Left lung (tissue), 10 donors: ENCODE results near the gene PKD1. TPM values are rescaled to one million over a fixed set of nuclear protein-coding genes. Genes with fewer than 3 reads are reported as not detected.

ENCODE experiments used
- ATAC-seq: fragments of 200-7000 bp; cut with Tn5 transposase; one replicate; pipeline ENCODE4 v1.9.1; 2020; ENCODE audit warnings: moderate library complexity
- DNase-seq, 4 donors: peaks; one replicate each; pipeline ENCODE4 v3.0.0-alpha.2; 2013 to 2020
- H3K27ac ChIP-seq, 2 donors: fragments of 200-600 bp; sonication (generic) in 1 of 2; one replicate each; pipeline versions ENCODE4 v1.5.0 to v1.8.0; 2020 to 2021
- H3K27me3 ChIP-seq, 2 donors: fragments of 200-600 bp; sonication (generic) in 1 of 2; one replicate each; pipeline versions ENCODE4 v1.5.0 to v1.8.0; 2020 to 2021
- H3K36me3 ChIP-seq, 2 donors: fragments of 200-600 bp; sonication (generic) in 1 of 2; one replicate each; pipeline versions ENCODE4 v1.5.0 to v1.8.0; 2020 to 2021
- H3K4me1 ChIP-seq, 2 donors: fragments of 200-600 bp; one replicate each; pipeline ENCODE4 v1.8.0; 2021
- H3K4me3 ChIP-seq, 2 donors: fragments of 200-600 bp; sonication (generic) in 1 of 2; one replicate each; pipeline versions ENCODE4 v1.5.0 to v1.8.0; 2020 to 2021; ENCODE audit warnings: mild to moderate bottlenecking in 1 of 2
- H3K9me3 ChIP-seq, 2 donors: fragments of 200-600 bp; sonication (generic) in 1 of 2; one replicate each; pipeline versions ENCODE4 v1.5.0 to v1.8.0; 2020 to 2021
- intact Hi-C, 2 donors: fragments of 100-400 bp; cut with DNase I; formaldehyde crosslinking; loops; one replicate each; pipeline versions ENCODE4 v1.11.2 to v1.14.2; 2022
- polyA plus RNA-seq, 6 donors: library from polyadenylated mRNA; unstranded; fragments of 120-200 nt; gene quantifications; one replicate each; pipeline ENCODE4 v1.2.1, GENCODE V29; 2013; ENCODE audit not compliant: insufficient read length in 6 of 6
- total RNA-seq, 2 donors: library from RNA; stranded (reverse); fragmentation: NEBNext Ultra II Directional; extraction: Animal tissue kit (Norgen Biotek cat#: 25700); gene quantifications; one replicate each; pipeline ENCODE4 v1.2.1, GENCODE V29; 2021
- TF ChIP-seq, protein P1 (sequence below), 2 donors: fragments of 200-600 bp; sonication (generic) in 1 of 2; IDR thresholded peaks; one replicate each; pipeline versions ENCODE4 v1.5.0 to v1.8.0; 2021; ENCODE audit warnings: antibody characterized with exemption in 2 of 2
- donor health status: DM: no; HTN: yes; CAD: no.
- donor health status: DM: no; HTN: no; CAD: no.

Gene PKD1
- total and polyA plus RNA-seq, 8 donors = 63.2 to 165 (median 101) TPM

DNA sequence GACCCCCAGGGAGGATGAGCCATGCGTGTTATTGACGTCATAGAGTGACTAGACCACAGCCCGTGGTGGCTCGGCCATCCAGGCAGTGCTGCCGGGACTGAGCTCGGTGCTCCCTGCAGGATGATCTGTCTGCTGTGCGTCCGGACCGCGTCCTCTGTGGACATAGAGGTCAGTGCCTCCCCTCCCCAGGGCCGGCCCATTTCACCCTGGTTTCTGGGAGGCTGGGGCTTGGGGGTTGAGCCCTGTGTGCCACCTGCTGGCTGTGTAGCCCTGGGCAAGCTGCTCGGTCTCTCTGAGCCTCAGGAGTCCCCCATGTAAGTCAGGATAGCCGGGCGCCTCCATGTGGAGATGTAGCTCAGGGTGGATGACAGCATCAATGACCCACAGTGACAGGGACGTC is 79.6 kb downstream of the PKD1 start:
- no peak overlapping the region for H3K27ac ChIP-seq
- peak; percentile 51 for ATAC-seq
- H3K36me3 ChIP-seq = peaks cover 0 to 98% of the 10 kb centered on the region in 2 donors
- H3K9me3 ChIP-seq = no peaks in the 10 kb centered on the region
- TF ChIP-seq, protein P1, sequence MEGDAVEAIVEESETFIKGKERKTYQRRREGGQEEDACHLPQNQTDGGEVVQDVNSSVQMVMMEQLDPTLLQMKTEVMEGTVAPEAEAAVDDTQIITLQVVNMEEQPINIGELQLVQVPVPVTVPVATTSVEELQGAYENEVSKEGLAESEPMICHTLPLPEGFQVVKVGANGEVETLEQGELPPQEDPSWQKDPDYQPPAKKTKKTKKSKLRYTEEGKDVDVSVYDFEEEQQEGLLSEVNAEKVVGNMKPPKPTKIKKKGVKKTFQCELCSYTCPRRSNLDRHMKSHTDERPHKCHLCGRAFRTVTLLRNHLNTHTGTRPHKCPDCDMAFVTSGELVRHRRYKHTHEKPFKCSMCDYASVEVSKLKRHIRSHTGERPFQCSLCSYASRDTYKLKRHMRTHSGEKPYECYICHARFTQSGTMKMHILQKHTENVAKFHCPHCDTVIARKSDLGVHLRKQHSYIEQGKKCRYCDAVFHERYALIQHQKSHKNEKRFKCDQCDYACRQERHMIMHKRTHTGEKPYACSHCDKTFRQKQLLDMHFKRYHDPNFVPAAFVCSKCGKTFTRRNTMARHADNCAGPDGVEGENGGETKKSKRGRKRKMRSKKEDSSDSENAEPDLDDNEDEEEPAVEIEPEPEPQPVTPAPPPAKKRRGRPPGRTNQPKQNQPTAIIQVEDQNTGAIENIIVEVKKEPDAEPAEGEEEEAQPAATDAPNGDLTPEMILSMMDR (IDR thresholded peaks at IDR 0.05) = peak in 1 of 2 donors; percentile 34
- no peaks in the 10 kb centered on the region for H3K4me1 ChIP-seq
- no peaks in the 10 kb centered on the region for H3K27me3 ChIP-seq
- no peak overlapping the region for H3K4me3 ChIP-seq
- DNase-seq = no peak
- intact Hi-C loops = no loop called here

GRCh38 chr16:2054543-2055245 is 81.0 kb downstream of the PKD1 start:
- TF ChIP-seq, protein P1 (IDR thresholded peaks at IDR 0.05) = no peak
- no peaks in the 10 kb centered on the region for H3K9me3 ChIP-seq

GRCh38 chr16:2053897-2054296 is 81.8 kb downstream of the PKD1 start:
- DNase-seq (no peak), ATAC-seq (no peak)
- TF ChIP-seq, protein P1 (IDR thresholded peaks at IDR 0.05) = no peak
- H3K27ac ChIP-seq = no peak overlapping the region
- no peaks in the 10 kb centered on the region for H3K9me3 ChIP-seq
- H3K4me1 ChIP-seq = peaks cover 3 to 6% of the 10 kb centered on the region in 2 donors
- H3K4me3 ChIP-seq = no peak overlapping the region
- peaks cover 0 to 86% of the 10 kb centered on the region in 2 donors for H3K36me3 ChIP-seq
- H3K27me3 ChIP-seq = no peaks in the 10 kb centered on the region
- intact Hi-C loops = no loop called here

More at GRCh38 chr16:2054543-2055245, 81.0 kb downstream of the PKD1 start:
- peak; percentile 81 for ATAC-seq
- H3K36me3 ChIP-seq = peaks cover 0 to 94% of the 10 kb centered on the region in 2 donors
- no peaks in the 10 kb centered on the region for H3K4me1 ChIP-seq
- intact Hi-C loops = no loop called here
- DNase-seq = no peak
- H3K27ac ChIP-seq = no peak overlapping the region
- no peaks in the 10 kb centered on the region for H3K27me3 ChIP-seq
- no peak overlapping the region for H3K4me3 ChIP-seq

GRCh38 chr16:2053211-2053610 is 82.5 kb downstream of the PKD1 start:
- TF ChIP-seq, protein P1 (IDR thresholded peaks at IDR 0.05) = no peak
- Histone ChIP-seq H3K9me3 (no peaks in the 10 kb centered on the region), H3K4me3 (no peak overlapping the region), H3K4me1 (peaks cover 9 to 13% of the 10 kb centered on the region in 2 donors), H3K27ac (no peak overlapping the region), H3K27me3 (no peaks in the 10 kb centered on the region), H3K36me3 (peaks cover 0 to 80% of the 10 kb centered on the region in 2 donors)
- DNase-seq (no peak), ATAC-seq (no peak)
- intact Hi-C loops = no loop called here

DNA sequence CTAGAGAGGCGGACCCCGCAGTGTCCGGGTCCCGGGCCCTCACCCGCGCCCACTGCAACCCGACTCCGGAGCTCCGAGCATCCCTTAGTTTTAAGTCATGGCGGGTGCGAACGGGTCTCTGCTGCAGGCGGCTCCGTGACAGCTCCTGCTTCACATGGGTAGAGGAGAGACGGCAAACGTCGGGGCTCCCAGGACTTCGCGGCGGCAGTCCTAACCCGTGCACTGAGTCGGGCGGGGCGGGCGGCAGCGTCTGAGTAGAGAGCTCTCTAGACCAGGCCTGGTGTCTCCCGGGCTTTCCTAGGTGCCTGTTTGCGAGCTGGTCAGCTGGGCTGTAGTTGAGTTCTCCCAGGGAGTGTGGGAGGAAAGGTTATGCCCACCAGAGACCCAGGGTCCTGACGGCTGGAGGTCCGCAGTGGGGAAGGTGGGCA is 87.6 kb downstream of the PKD1 start:
- intact Hi-C loops = no loop called here
- TF ChIP-seq, protein P1 (IDR thresholded peaks at IDR 0.05) = no peak
- no peaks in the 10 kb centered on the region for H3K9me3 ChIP-seq
- H3K27me3 ChIP-seq = no peaks in the 10 kb centered on the region
- peaks cover 26 to 53% of the 10 kb centered on the region in 2 donors for H3K4me1 ChIP-seq
- ATAC-seq (peak; percentile 0), DNase-seq (no peak)
- H3K4me3 ChIP-seq = peak overlapping the region; percentile 94 to 95
- H3K36me3 ChIP-seq = peaks cover 0 to 31% of the 10 kb centered on the region in 2 donors
- H3K27ac ChIP-seq = peak overlapping the region in 1 of 2 donors; percentile 74
